Mesenchymal stem cell (in vitro differentiated cells and primary cell): ENCODE results near the gene MRO.

Source experiments
- DNase-seq: peaks from one replicate; pipeline ENCODE4 v3.0.0-alpha.2; 2013
- H2AFZ ChIP-seq: one replicate; pipeline ENCODE4 v1.6.1; 2013; ENCODE audit warnings: low read depth, mild to moderate bottlenecking, control low read depth, inconsistent platforms, low read length, moderate library complexity
- H2AK5ac ChIP-seq: 2 replicates; pipeline ENCODE4 v1.6.1; 2013; ENCODE audit warnings: low read length, moderate library complexity, mild to moderate bottlenecking, inconsistent platforms; ENCODE audit not compliant: severe bottlenecking
- H2BK120ac ChIP-seq: one replicate; pipeline ENCODE4 v1.6.1; 2013; ENCODE audit warnings: low read depth, mild to moderate bottlenecking, inconsistent platforms, low read length, moderate library complexity
- H2BK12ac ChIP-seq, 2 experiments: one replicate each; pipeline ENCODE4 v1.6.1; 2013; ENCODE audit warnings: inconsistent platforms in 2 of 2, low read length in 2 of 2, mild to moderate bottlenecking in 2 of 2, moderate library complexity in 2 of 2, control low read depth in 1 of 2
- H2BK15ac ChIP-seq: one replicate; pipeline ENCODE4 v1.6.1; 2013; ENCODE audit warnings: mild to moderate bottlenecking, low read depth, inconsistent platforms; ENCODE audit not compliant: poor library complexity, severe bottlenecking
- H2BK5ac ChIP-seq: 2 replicates; pipeline ENCODE4 v1.6.1; 2013; ENCODE audit warnings: low read depth, mild to moderate bottlenecking, low read length, control low read depth, inconsistent platforms; ENCODE audit not compliant: poor library complexity, severe bottlenecking
- H3K14ac ChIP-seq, 2 experiments: one replicate each; pipeline ENCODE4 v1.6.1; 2013; ENCODE audit warnings: inconsistent platforms in 2 of 2, low read length in 2 of 2, control low read depth in 1 of 2, mild to moderate bottlenecking in 1 of 2, moderate library complexity in 1 of 2
- H3K18ac ChIP-seq, 2 experiments: one replicate each; pipeline ENCODE4 v1.6.1; 2013; ENCODE audit warnings: inconsistent platforms in 2 of 2, low read length in 2 of 2, control low read depth in 1 of 2, low read depth in 1 of 2, mild to moderate bottlenecking in 1 of 2
- H3K23ac ChIP-seq, 2 experiments: one replicate each; pipeline ENCODE4 v1.6.1; 2013; ENCODE audit warnings: inconsistent platforms in 2 of 2, low read length in 2 of 2, mild to moderate bottlenecking in 2 of 2, moderate library complexity in 2 of 2, control low read depth in 1 of 2
- H3K27ac ChIP-seq: 2 replicates; pipeline ENCODE4 v1.5.1; 2013; ENCODE audit warnings: mild to moderate bottlenecking, moderate library complexity, low read length, control low read depth, inconsistent platforms; ENCODE audit not compliant: poor library complexity, severe bottlenecking
- H3K27me3 ChIP-seq, 2 experiments: 2 replicates each; pipeline versions ENCODE4 v1.6.1 to v1.7.0; 2013; ENCODE audit warnings: low read length in 2 of 2, mild to moderate bottlenecking in 2 of 2, moderate library complexity in 2 of 2, control low read depth in 1 of 2, inconsistent platforms in 1 of 2; ENCODE audit not compliant: control insufficient read depth in 1 of 2, insufficient read depth in 1 of 2
- H3K36me3 ChIP-seq, 2 experiments: 2 replicates each; pipeline versions ENCODE4 v1.6.1 to v1.7.0; 2013; ENCODE audit warnings: low read length in 2 of 2, control low read depth in 1 of 2, inconsistent platforms in 1 of 2, low read depth in 1 of 2, mild to moderate bottlenecking in 1 of 2; ENCODE audit not compliant: insufficient read depth in 2 of 2, control insufficient read depth in 1 of 2
- H3K4ac ChIP-seq, 2 experiments: one replicate each; pipeline ENCODE4 v1.6.1; 2013; ENCODE audit warnings: inconsistent platforms in 2 of 2, low read length in 2 of 2, mild to moderate bottlenecking in 2 of 2, moderate library complexity in 2 of 2, control low read depth in 1 of 2, low read depth in 1 of 2
- H3K4me1 ChIP-seq: 2 replicates; pipeline ENCODE4 v1.6.1; 2013; ENCODE audit warnings: low read depth, low read length, control low read depth; ENCODE audit not compliant: control insufficient read depth, insufficient read depth
- H3K4me2 ChIP-seq: 2 replicates; pipeline ENCODE4 v1.6.1; 2013; ENCODE audit warnings: low read length, mild to moderate bottlenecking, inconsistent platforms; ENCODE audit not compliant: poor library complexity, severe bottlenecking
- H3K4me3 ChIP-seq, 2 experiments: 2 replicates each; pipeline versions ENCODE4 v1.5.1 to v1.7.0; 2013; ENCODE audit warnings: low read length in 2 of 2, mild to moderate bottlenecking in 2 of 2, control low read depth in 1 of 2, low read depth in 1 of 2; ENCODE audit not compliant: insufficient read depth in 1 of 2
- H3K79me1 ChIP-seq: replicated peaks from 2 replicates; pipeline ENCODE4 v1.6.1; 2013; ENCODE audit warnings: mild to moderate bottlenecking, control low read depth, low read length, inconsistent platforms; ENCODE audit not compliant: poor library complexity, severe bottlenecking
- H3K9ac ChIP-seq: 2 replicates; pipeline ENCODE4 v1.7.0; 2013; ENCODE audit warnings: mild to moderate bottlenecking, low read length, moderate library complexity
- H3K9me3 ChIP-seq: 2 replicates; pipeline ENCODE4 v1.7.0; 2013; ENCODE audit warnings: mild to moderate bottlenecking, low read length; ENCODE audit not compliant: control insufficient read depth
- H4K8ac ChIP-seq: one replicate; pipeline ENCODE4 v1.6.1; 2013; ENCODE audit warnings: inconsistent platforms, mild to moderate bottlenecking, low read length, moderate library complexity
- H4K91ac ChIP-seq: one replicate; pipeline ENCODE4 v1.6.1; 2013; ENCODE audit warnings: mild to moderate bottlenecking, low read length, inconsistent platforms
- WGBS: methylation state at CpG from one replicate; pipeline ENCODE4 v1.1.7; 2013; ENCODE audit warnings: mixed read lengths; 5-methylcytosine and 5-hydroxymethylcytosine counted together

The MRO gene

DNA sequence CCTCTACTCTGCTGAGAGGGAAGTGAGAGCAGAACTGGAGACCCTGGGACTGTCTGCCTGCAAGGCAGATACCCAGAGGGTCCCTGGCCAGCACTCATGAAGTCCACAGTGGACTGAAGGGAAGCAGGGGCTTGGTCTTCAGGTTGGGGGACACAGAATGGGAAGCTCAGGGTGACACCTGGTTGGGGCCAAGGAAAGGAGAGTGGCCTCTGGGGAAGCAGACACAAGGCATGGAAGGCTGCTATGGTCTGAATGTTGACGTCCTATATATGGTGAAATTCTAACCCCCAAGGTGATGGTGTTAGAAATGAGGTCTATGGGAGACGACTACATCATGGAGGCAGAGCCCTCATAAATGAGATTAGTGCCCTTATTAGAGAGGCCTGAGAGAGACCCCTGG, 69.3 kb downstream of the MRO start:
- Histone ChIP-seq H2BK15ac (no peak overlapping the region), H3K4me3 (no peak overlapping the region), H2BK120ac (no peak overlapping the region), H3K36me3 (no peaks in the 10 kb centered on the region), H2BK12ac (no peak overlapping the region), H2BK5ac (no peak overlapping the region), H3K18ac (no peak overlapping the region), H2AK5ac (no peak overlapping the region), H3K27ac (no peak overlapping the region), H3K4ac (no peak overlapping the region), H3K27me3 (peaks cover 14 to 25% of the 10 kb centered on the region in 2 experiments), H4K8ac (no peak overlapping the region), H3K4me2 (no peak overlapping the region), H3K4me1 (no peaks in the 10 kb centered on the region), H3K14ac (no peak overlapping the region), H3K9me3 (peaks cover 7% of the 10 kb centered on the region), H3K79me1 (no peaks in the 10 kb centered on the region), H3K9ac (no peak overlapping the region), H3K23ac (no peak overlapping the region), H4K91ac (no peak overlapping the region), H2AFZ (no peak overlapping the region)
- DNase-seq = no peak
- 73% methylated on average over 1 of the region's 2 CpGs for WGBS

- no peak overlapping the region for H2BK15ac ChIP-seq
- H3K14ac ChIP-seq = no peak overlapping the region
- no peak overlapping the region for H3K27ac ChIP-seq
- H3K4me3 ChIP-seq = no peak overlapping the region
- H3K9me3 ChIP-seq = peaks cover 5% of the 10 kb centered on the region
- WGBS = 17% methylated on average over 1 of the region's 4 CpGs
- DNase-seq = no peak
- no peak overlapping the region for H2BK120ac ChIP-seq
- no peak overlapping the region for H2AK5ac ChIP-seq
- H3K79me1 ChIP-seq = no peaks in the 10 kb centered on the region
- no peak overlapping the region for H3K9ac ChIP-seq
- H2AFZ ChIP-seq = no peak overlapping the region
- H3K4me1 ChIP-seq = no peaks in the 10 kb centered on the region
- no peaks in the 10 kb centered on the region for H3K36me3 ChIP-seq
- no peak overlapping the region for H3K4me2 ChIP-seq
- H2BK12ac ChIP-seq = no peak overlapping the region
- no peak overlapping the region for H4K91ac ChIP-seq
- no peak overlapping the region for H3K23ac ChIP-seq
- H3K18ac ChIP-seq = no peak overlapping the region
- H4K8ac ChIP-seq = no peak overlapping the region
- no peak overlapping the region for H2BK5ac ChIP-seq
- no peak overlapping the region for H3K4ac ChIP-seq
- peaks cover 14 to 25% of the 10 kb centered on the region in 2 experiments for H3K27me3 ChIP-seq
Measured at GRCh38 chr18:50749945-50750344, 69.9 kb downstream of the MRO start.

DNA sequence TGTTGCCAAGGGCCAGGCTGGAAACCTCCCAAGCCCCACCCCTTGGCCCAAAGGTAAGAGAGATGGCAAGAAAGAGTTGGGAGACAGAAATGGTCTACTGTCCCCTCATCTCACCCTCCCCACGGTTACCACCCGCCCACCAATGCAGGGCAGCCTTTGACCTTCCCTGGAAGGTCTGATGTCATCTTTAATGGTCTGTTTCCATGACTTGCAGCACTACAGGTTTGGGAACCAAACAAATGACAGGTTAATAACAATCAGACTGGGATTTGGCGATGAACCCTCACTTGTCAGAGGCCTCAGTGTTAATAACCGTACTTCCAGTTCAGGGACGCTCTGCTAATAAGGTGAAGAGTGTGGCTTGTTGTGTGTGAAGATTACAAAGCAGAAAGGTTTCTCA, 70.4 kb downstream of the MRO start:
- WGBS = 66% methylated on average over 5 of the region's 5 CpGs
- H3K4me3 ChIP-seq = no peak overlapping the region

DNA sequence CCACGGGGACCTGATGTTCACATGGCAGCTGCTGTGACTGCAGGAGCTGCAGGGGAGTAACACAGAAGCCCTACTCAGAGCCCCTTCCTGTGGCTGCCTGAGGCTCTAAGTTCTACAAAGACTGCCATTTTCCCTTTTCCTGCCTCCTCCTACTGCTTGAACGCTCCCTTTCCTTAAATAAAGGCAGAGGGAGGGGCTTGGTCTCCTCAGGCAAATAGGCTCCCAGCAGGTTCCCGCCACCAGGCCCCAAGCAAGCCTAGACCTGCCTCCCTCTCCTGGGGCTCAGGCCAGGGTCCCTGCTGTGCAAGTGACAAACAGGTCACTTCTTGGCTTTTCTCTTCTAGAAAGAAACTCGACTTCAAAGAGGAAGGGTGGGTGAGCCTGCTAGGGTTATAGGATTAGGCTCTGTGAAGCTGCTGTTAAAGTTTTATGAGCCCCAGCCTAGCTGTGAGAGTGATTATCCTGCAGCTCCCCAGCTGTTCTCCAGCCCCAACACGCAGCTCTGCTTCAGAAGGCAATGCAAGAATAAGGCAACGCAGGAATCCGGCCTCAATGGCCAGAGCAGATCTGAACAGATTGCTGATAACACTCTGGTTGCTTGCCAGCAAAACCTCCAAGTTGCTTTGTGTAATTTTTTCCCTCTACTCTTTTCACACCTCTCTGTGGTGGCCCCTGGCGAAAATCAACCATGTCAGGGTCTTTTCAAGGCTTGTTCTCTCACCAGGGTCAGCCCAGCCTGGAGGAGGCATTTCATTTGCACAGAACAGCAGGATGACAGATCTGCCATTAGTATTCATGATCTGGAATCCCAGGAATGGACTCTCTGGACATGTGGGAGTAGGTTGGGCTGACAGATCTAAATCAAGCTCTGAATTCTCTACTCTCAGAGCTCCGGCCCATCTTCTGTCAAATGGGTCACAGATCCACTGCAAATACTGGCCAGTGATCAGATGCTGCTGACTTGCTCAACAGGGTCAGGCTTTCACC, 71.3 kb downstream of the MRO start:
- H2AK5ac ChIP-seq = no peak overlapping the region
- no peak overlapping the region for H2AFZ ChIP-seq
- H4K8ac ChIP-seq = no peak overlapping the region
- no peaks in the 10 kb centered on the region for H3K4me1 ChIP-seq
- no peak overlapping the region for H3K23ac ChIP-seq
- no peak overlapping the region for H2BK12ac ChIP-seq
- H3K18ac ChIP-seq = no peak overlapping the region
- no peak for DNase-seq
- no peak overlapping the region for H3K4me2 ChIP-seq
- no peak overlapping the region for H3K27ac ChIP-seq
- H3K9me3 ChIP-seq = peaks cover 6% of the 10 kb centered on the region
- H2BK15ac ChIP-seq = no peak overlapping the region
- no peaks in the 10 kb centered on the region for H3K36me3 ChIP-seq
- no peak overlapping the region for H3K4me3 ChIP-seq
- WGBS = 20% methylated on average over 9 of the region's 9 CpGs
- no peak overlapping the region for H3K4ac ChIP-seq
- no peak overlapping the region for H2BK5ac ChIP-seq
- no peak overlapping the region for H2BK120ac ChIP-seq
- H3K9ac ChIP-seq = no peak overlapping the region
- H3K14ac ChIP-seq = no peak overlapping the region
- no peaks in the 10 kb centered on the region for H3K79me1 ChIP-seq
- H4K91ac ChIP-seq = no peak overlapping the region
- H3K27me3 ChIP-seq = peaks cover 14 to 25% of the 10 kb centered on the region in 2 experiments

More for the DNA sequence above, 70.4 kb downstream of the MRO start:
- Histone ChIP-seq H3K4me2 (no peak overlapping the region), H2AFZ (no peak overlapping the region), H4K91ac (no peak overlapping the region), H3K9me3 (peaks cover 3% of the 10 kb centered on the region), H3K36me3 (no peaks in the 10 kb centered on the region), H3K79me1 (no peaks in the 10 kb centered on the region), H2BK15ac (no peak overlapping the region), H3K4ac (no peak overlapping the region), H4K8ac (no peak overlapping the region), H3K9ac (no peak overlapping the region), H2BK5ac (no peak overlapping the region), H3K14ac (no peak overlapping the region), H3K23ac (no peak overlapping the region), H2AK5ac (no peak overlapping the region), H3K27ac (no peak overlapping the region), H3K18ac (no peak overlapping the region), H3K4me1 (no peaks in the 10 kb centered on the region), H2BK12ac (no peak overlapping the region), H2BK120ac (no peak overlapping the region), H3K27me3 (peaks cover 11 to 25% of the 10 kb centered on the region in 2 experiments)
- no peak for DNase-seq
